Duodenal mucosa (tissue), 2 donors: ENCODE data around the gene SLC2A4RG.
A peak's percentile ranks its signal among the peaks of the same experiment; 100 is the strongest.

Experiments used
- H3K27ac ChIP-seq: one replicate; pipeline ENCODE4 v1.7.0; 2013; ENCODE audit warnings: low read depth, low read length
- H3K27me3 ChIP-seq, 2 donors: one replicate each; pipeline ENCODE4 v1.7.0; 2013; ENCODE audit warnings: low read length in 2 of 2, control low read depth in 1 of 2; ENCODE audit not compliant: insufficient read depth in 2 of 2, control insufficient read depth in 1 of 2
- H3K36me3 ChIP-seq, 2 donors: one replicate each; pipeline ENCODE4 v1.7.0; 2013; ENCODE audit warnings: low read length in 2 of 2, control low read depth in 1 of 2; ENCODE audit not compliant: insufficient read depth in 2 of 2, control insufficient read depth in 1 of 2
- H3K4me1 ChIP-seq, 2 donors: one replicate each; pipeline ENCODE4 v1.7.0; 2013; ENCODE audit warnings: low read length in 2 of 2, control low read depth in 1 of 2; ENCODE audit not compliant: insufficient read depth in 2 of 2, control insufficient read depth in 1 of 2
- H3K4me3 ChIP-seq, 2 donors: one replicate each; pipeline ENCODE4 v1.7.0; 2013; ENCODE audit warnings: low read length in 2 of 2, low read depth in 1 of 2
- H3K9ac ChIP-seq, 2 donors: one replicate each; pipeline ENCODE4 v1.7.0; 2013; ENCODE audit warnings: low read length in 2 of 2, low read depth in 1 of 2
- H3K9me3 ChIP-seq, 2 donors: one replicate each; pipeline ENCODE4 v1.7.0; 2013; ENCODE audit warnings: low read length in 2 of 2, control low read depth in 1 of 2; ENCODE audit not compliant: control insufficient read depth in 1 of 2

Gene SLC2A4RG

DNA sequence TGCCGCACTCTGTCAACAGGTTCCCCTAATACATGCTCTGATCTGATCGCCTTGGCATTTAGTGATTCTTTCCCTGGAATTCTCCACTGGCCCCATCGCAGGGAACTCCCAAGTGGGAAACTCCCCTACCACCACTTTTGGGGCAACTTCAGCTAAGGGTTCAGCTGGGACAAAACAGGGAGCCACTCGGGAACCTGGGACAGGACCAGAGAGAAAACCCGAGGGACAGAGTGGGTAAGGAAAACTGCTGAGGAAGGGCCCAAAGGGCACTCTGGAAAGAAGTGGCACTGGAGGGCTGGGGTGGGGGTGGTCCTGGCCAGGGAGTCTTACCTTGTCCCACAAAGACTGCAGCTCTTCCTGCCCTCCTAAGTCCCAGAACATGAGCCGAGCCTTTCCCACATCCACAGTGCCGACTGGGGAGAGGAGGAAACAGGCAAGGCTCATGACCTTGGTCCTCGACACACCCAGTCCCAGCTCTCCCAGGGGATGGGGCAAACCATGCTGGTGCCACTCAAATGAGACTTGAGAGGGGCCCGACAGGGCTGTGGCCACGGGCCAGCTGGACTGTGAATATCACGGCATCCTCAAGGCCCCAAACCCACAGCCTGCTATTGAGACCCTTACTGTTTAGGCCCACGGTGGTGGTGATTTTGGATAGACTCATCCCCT is 33.4 kb upstream of the SLC2A4RG start:
- Histone ChIP-seq H3K36me3 (peaks cover 16 to 35% of the 10 kb centered on the region in 2 donors), H3K4me1 (peaks cover 22 to 23% of the 10 kb centered on the region in 2 donors), H3K9ac (peak overlapping the region; percentile 68 to 69), H3K9me3 (no peaks in the 10 kb centered on the region), H3K4me3 (peak overlapping the region; percentile 81 to 89), H3K27me3 (no peaks in the 10 kb centered on the region), H3K27ac (no peak overlapping the region)

DNA sequence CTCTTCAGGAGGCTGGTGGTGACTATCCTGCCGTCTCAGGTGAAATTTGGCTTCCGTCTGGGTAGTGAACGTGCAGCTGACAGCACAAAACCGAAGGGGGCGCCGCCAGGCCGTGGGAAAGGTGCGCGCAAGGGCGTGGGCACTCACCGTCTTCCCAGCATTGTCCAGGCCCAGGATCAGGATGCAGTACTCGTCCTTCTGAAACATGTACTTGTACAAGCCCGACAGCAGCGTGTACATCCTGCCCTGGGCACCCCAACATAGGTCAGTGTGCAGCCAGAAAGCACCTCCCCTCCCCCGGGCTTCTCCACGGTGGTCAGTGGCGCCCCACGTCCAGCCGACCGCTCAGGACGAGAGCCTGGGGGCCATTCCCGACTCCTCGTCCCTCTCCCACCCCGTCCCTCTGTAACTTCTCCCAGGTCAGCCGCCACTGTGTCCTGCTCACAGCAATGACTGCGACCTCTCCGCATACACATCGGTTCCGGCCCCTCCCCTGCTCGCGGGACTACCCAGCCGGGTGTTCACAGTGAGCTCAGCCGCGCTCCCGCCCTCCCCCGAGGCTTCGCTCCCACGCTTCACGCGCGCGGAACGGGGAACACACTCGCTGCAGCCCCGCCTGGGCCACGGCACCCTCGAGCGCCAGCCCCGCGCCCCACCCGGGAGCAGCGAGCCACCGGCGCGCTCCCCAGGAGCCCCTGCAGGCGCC is 32.6 kb upstream of the SLC2A4RG start:
- Histone ChIP-seq H3K27me3 (no peaks in the 10 kb centered on the region), H3K4me3 (peak overlapping the region; percentile 81 to 89), H3K27ac (peak overlapping the region; percentile 64), H3K36me3 (peaks cover 16 to 42% of the 10 kb centered on the region in 2 donors), H3K9ac (peak overlapping the region; percentile 68 to 69), H3K9me3 (no peaks in the 10 kb centered on the region), H3K4me1 (peaks cover 22 to 23% of the 10 kb centered on the region in 2 donors)

DNA sequence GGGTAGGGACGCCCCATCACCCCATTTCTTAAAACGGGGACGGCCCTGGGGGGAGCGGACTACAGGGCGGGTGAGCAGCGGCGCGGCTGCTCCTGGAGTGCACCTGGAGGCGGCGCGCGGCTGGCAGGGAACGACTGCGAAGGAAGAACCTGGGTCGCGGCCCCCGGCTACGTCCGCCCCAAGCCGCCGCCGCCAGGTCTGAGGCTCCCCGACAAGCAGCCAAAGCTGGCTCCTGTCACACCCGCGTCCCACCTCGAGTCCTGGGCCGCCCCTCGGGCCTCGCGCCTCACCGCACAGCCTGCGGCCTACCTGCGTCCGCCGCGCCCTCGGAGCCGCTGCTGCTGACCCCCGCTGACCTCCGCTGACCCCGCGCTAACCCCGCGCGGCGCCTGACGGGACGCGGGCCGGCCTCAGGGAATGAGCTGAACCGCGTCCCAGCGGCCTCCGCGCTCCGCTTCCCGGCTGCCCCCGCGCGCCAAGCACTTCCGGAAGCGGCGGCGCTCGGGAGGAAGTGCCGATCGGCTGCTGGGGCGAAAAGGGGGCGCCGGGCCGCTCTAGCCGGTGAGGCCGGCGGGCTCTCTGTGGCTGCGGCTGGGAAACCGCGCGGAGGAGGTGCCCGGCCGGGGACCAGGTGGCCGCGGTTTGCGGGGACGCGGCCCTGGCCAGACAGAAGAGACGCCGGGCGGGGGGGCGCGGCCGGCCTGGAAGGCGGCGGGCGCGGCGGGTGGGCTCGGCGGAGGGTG is 31.8 kb upstream of the SLC2A4RG start, which contains the start of the genes ARFRP1 and ZGPAT:
Gene ARFRP1, minus strand, starts transcription at position 419 of the 743 bp plus-strand sequence. CDS start 885 bp downstream, outside the sequence.
Gene ZGPAT, plus strand, starts transcription at position 482 of the 743 bp plus-strand sequence. CDS start 542 bp downstream, outside the sequence.
- H3K9ac ChIP-seq = peak within 1 kb of the TSS; percentile 68 to 70
- H3K27me3 ChIP-seq = no peaks in the 10 kb centered on the region
- H3K36me3 ChIP-seq = peaks cover 16 to 47% of the 10 kb centered on the region in 2 donors
- H3K27ac ChIP-seq = peak within 1 kb of the TSS; percentile 64
- H3K9me3 ChIP-seq = no peaks in the 10 kb centered on the region
- peaks cover 22 to 23% of the 10 kb centered on the region in 2 donors for H3K4me1 ChIP-seq
- peak within 1 kb of the TSS; percentile 81 to 89 for H3K4me3 ChIP-seq

- no peaks in the 10 kb centered on the region for H3K9me3 ChIP-seq
- H3K36me3 ChIP-seq = peaks cover 16 to 45% of the 10 kb centered on the region in 2 donors
- peak overlapping the region; percentile 81 to 89 for H3K4me3 ChIP-seq
- peak overlapping the region; percentile 63 to 70 for H3K9ac ChIP-seq
- H3K27me3 ChIP-seq = no peaks in the 10 kb centered on the region
- peak overlapping the region; percentile 14 for H3K27ac ChIP-seq
- H3K4me1 ChIP-seq = peaks cover 22 to 23% of the 10 kb centered on the region in 2 donors
Observed at GRCh38 chr20:63708301-63709148, 31.1 kb upstream of the SLC2A4RG start.

DNA sequence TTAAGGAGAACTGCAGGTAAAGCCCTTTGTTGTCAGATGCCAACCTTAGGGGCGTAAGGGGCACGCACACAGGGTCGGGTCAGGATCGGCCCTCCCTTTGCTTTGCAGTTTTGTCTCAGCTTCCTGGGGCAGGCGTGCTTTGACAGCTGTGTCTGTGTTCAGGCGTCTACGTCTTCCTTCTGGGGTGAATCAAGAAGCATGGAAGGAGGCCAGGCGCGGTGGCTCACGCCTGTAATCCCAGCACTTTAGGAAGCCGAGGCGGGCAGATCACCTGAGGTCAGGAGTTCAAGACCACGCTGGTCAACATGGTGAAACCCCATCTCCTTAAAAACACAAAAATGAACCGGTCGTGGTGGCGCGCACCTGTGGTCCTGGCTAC is 30.4 kb upstream of the SLC2A4RG start:
- Histone ChIP-seq H3K9me3 (no peaks in the 10 kb centered on the region), H3K27ac (no peak overlapping the region), H3K4me1 (peaks cover 22 to 23% of the 10 kb centered on the region in 2 donors), H3K4me3 (peak overlapping the region; percentile 81 to 89), H3K36me3 (peaks cover 13 to 42% of the 10 kb centered on the region in 2 donors), H3K27me3 (no peaks in the 10 kb centered on the region), H3K9ac (no peak overlapping the region)

- Histone ChIP-seq H3K27me3 (no peaks in the 10 kb centered on the region), H3K4me1 (peaks cover 17 to 19% of the 10 kb centered on the region in 2 donors), H3K9ac (no peak overlapping the region), H3K9me3 (peaks cover 4 to 5% of the 10 kb centered on the region in 2 donors), H3K27ac (no peak overlapping the region), H3K4me3 (no peak overlapping the region), H3K36me3 (peaks cover 0 to 34% of the 10 kb centered on the region in 2 donors)
Observed at GRCh38 chr20:63711085-63711645, 28.4 kb upstream of the SLC2A4RG start.

DNA sequence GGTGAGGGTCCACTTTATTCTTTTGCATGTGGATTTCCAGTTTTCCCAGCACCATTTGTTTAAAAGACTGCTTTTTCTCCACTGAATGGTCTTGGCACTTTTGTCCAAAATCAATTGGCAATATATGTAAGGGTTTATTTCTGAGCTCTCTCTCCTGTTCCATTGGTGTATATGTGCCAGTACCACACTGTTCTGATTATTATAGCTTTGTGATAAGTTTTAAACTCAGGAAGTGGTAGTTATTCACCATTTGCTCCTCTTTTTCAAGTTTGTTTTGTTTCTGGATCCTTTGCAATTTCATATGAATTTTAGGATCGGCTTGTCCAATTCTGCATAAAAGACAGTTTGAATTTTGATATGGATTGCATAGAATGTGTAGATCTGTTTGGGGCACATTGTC is 27.4 kb upstream of the SLC2A4RG start:
- peaks cover 0 to 32% of the 10 kb centered on the region in 2 donors for H3K36me3 ChIP-seq

GRCh38 chr20:63714858-63715257 is 24.7 kb upstream of the SLC2A4RG start:
- Histone ChIP-seq H3K36me3 (peaks cover 0 to 43% of the 10 kb centered on the region in 2 donors), H3K4me3 (no peak overlapping the region)

More for the DNA sequence above, 27.4 kb upstream of the SLC2A4RG start:
- Histone ChIP-seq H3K9ac (no peak overlapping the region), H3K27me3 (no peaks in the 10 kb centered on the region), H3K9me3 (peaks cover 4 to 5% of the 10 kb centered on the region in 2 donors), H3K4me3 (no peak overlapping the region), H3K27ac (no peak overlapping the region), H3K4me1 (peaks cover 8 to 10% of the 10 kb centered on the region in 2 donors)

GRCh38 chr20:63718996-63719395 is 20.6 kb upstream of the SLC2A4RG start:
- H3K9ac ChIP-seq = no peak overlapping the region
- H3K4me1 ChIP-seq = no peaks in the 10 kb centered on the region
- peaks cover 5 to 9% of the 10 kb centered on the region in 2 donors for H3K9me3 ChIP-seq
- no peaks in the 10 kb centered on the region for H3K27me3 ChIP-seq
- no peak overlapping the region for H3K4me3 ChIP-seq
- H3K27ac ChIP-seq = no peak overlapping the region
- H3K36me3 ChIP-seq = peaks cover 0 to 40% of the 10 kb centered on the region in 2 donors

More at GRCh38 chr20:63714858-63715257, 24.7 kb upstream of the SLC2A4RG start:
- peaks cover 5 to 9% of the 10 kb centered on the region in 2 donors for H3K9me3 ChIP-seq
- no peak overlapping the region for H3K9ac ChIP-seq
- H3K27me3 ChIP-seq = no peaks in the 10 kb centered on the region
- H3K27ac ChIP-seq = no peak overlapping the region
- H3K4me1 ChIP-seq = no peaks in the 10 kb centered on the region
